Activated CD4-positive, alpha-beta T cell treated with anti-CD3 and anti-CD28 coated beads, Interleukin-2, Interleukin-4, amounts not matched to agents 100 ng/mL and 50 ng/mL, durations not matched to agents 16 hours and 8 hours (primary cell): ENCODE results near the gene CEP350.
"Not testable (repeated sequence)": the region's sequence is repeated elsewhere in the genome, so short reads cannot be mapped to it uniquely, and the experiment has no call there.

Experiments used
- DNase-seq: peaks from one replicate; pipeline ENCODE4 v3.0.0-alpha.2; 2020; ENCODE audit warnings: low spot score

CEP350 gene

GRCh38 chr1:179990847-179991246 lies 36.2 kb downstream of the CEP350 start:
- no peak for DNase-seq

DNA sequence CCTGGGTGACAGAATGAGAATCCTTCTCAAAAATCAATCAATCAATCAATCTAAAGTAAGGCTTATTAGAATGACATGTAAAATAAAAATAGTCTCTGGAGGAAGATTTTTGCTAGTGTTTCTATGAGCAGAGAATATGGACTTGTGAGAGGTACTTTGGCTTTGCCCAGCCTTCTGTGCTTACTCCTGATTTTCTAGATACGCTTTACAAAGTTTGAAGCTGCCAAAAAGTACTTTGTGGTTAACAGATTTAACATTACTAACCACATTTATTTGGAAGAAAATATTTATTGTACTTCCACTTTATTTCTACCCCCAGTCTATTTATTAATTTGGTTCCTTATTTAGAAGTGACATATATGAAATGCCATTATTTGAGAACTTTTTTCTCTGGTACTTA lies 41.0 kb downstream of the CEP350 start:
- DNase-seq, result no peak

- peak; percentile 3 for DNase-seq
Observed at GRCh38 chr1:179996099-179996498, 41.5 kb downstream of the CEP350 start.

DNA sequence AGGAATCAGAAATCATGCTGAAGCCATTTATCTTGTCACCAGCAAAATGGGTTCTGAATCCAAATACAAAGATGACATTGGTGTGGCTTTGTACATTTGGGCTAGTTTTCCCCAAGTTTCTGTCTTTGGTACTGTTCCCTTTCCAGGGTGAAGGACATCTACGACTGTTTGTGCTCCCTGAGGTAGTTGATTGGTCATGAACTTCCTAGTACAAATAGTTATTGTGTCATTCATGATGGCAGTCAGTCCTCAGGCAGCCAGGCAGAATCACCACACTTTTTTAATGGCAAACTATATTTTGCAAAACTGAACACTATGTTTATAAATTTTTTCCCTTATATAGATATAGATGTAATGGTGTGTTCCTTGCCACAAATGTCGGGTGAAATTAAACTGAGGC lies 46.0 kb downstream of the CEP350 start:
- no peak for DNase-seq

- DNase-seq, result no peak
Observed at GRCh38 chr1:180002437-180002836, 47.8 kb downstream of the CEP350 start.

DNA sequence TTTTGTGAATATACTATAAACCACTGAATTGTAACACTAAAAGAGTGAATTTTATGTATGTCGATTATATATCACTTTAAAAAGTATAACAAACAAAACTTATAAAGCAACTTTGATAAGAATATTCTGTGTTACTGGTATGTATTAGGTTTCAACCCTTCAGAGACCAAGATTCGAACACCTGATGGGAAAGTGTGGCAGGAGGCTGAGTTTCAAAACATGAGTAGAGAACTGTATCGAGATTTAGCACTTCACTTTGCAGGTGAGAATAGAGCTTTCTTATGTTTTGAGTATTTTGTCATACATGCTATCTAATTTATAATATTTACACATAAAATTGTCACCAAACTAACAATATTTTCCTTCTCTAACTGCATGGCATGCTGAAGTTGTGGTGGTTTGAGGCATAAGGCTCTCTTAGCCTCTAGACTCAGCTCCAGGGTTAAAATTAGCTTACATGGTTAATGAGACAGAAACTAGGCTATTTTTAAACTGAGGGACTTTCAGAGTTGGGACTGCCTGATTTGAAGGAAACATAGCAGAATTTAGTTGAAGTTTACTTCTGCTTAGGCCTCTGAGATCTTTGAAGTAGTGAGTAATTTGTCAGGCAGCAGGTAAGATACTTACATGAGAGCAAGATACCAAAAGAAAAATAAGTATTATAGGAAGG lies 48.6 kb downstream of the CEP350 start:
- DNase-seq, result no peak

DNA sequence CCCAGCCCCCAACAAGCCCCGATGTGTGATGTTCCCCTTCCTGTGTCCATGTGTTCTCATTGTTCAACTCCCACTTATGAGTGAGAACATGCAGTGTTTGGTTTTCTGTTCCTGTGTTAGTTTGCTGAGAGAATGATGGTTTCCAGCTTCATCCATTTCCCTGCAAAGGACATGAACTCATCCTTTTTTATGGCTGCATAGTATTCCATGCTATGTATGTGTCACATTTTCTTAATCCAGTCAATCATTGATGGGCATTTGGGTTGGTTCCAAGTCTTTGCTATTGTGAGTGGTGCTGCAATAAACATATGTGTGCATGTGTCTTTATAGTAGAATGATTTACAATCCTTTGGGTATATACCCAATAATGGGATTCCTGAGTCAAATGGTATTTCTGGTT lies 52.2 kb downstream of the CEP350 start:
- DNase-seq, result not testable (repeated sequence)

- no peak for DNase-seq
Observed at GRCh38 chr1:180020017-180020416, 65.4 kb downstream of the CEP350 start.

GRCh38 chr1:180026556-180026955 lies 71.9 kb downstream of the CEP350 start:
- no peak for DNase-seq

DNA sequence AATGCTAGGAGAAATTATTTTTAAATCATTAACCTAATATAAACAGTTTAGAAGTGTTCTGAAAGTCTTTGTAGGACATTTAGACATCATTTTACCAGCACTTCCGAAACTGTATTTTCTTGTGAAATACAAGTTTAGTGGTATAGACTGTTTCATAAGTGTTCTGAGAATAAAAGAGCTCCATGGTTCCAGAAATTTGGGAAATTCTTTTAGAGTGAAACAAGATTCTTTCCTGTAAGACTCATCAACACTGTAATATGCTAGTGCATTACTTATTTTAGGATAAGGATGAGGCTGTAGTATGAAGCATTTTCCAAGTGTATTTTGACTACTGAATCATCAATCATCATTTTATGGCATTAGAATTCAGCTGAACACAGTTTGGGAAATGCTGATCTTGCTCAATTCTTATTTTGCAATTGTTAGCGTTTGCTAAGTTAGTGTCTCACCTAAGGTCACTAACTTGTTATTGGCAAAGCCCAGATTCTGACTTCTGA lies 73.4 kb downstream of the CEP350 start:
- DNase-seq, result no peak

DNA sequence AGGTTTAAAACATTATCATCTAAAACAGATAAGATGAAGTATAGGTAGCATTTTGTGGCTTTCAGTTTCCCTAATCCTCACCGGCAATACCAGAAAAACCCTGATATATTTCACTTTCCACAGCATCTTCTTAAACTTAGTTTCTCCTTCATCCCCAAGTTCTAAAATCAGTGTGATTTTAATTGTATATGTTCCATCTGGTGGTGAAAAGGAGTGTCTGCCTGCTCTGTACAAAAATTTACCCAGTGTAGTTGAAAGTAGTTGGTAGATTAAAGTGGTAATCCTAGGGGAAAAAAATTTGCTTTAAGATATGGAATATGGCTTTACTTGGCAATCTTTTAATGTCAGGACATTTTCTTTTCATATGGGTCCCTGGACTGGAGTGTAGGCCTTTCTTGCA lies 74.3 kb downstream of the CEP350 start:
- no peak for DNase-seq

DNA sequence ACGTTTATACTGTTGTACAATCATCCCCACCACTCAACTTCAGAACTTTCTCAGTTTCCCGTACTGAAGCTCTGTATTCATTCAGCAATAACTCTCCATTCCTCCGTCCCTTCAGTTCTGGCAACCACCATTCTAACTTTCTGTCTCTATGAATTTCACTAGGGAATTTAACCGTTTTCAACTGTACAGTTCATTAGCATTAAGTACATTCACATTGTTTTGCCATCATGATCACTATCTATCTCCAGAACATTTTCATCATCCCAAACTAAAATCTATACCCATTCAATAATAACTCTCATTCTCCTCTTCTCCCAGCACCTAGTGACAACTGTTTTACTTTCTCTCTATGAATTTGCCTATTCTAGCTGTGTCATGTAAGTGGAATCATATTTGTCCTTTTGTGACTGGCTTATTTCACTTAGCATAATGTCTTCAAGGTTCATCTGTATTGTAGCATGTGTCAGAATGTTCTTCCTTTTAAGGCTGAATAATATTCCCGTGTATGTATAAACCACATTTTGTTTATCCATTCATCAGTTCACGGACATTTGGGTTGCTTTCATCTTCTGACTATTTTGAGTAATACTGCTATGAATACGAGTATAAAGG lies 75.0 kb downstream of the CEP350 start:
- peak; percentile 3 for DNase-seq

DNA sequence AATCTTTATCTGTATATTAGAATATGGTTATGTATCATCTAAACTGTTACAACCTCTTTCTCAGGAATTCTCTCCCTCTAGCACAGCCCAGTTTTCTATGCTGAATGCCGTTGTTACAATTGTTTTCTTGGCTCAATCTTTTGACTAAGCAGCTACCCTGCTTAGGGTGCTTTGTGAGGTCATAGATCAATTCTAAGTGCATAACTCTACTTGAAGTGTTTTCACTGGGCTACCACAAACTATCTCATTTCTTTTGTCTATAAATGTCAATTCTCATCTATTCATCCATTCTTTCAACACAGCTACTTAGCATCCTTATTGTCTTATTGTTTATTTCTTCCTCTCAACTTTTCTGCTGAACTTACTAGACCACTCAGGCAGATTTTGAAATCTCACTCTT lies 77.1 kb downstream of the CEP350 start:
- DNase-seq, result no peak

GRCh38 chr1:180033390-180033789 lies 78.8 kb downstream of the CEP350 start:
- no peak for DNase-seq

GRCh38 chr1:180040034-180040433 lies 85.4 kb downstream of the CEP350 start:
- DNase-seq, result no peak

DNA sequence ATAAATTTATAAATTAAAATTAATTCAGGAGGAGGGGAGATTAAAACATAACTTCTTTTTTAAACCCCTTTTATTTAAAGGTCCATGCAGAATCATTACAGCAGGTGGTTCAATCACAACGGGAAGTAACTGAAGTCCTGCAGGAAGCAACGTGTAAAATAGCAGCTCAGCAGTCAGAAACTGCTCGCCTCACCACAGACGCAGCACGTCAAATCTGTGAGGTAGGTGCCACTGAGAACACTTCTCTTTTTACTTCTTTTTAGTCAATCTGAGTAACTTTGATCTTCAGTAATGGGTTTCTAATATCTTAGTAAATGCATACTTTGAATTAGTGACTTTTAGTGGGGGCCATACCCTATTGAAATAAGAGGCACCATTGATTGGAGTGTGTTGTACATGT lies 87.0 kb downstream of the CEP350 start:
- DNase-seq, result no peak

- no peak for DNase-seq
Observed at GRCh38 chr1:180042988-180043622, 88.5 kb downstream of the CEP350 start.

GRCh38 chr1:180043785-180044184 lies 89.2 kb downstream of the CEP350 start:
- no peak for DNase-seq

- no peak for DNase-seq
Observed at GRCh38 chr1:180046674-180047073, 92.1 kb downstream of the CEP350 start.

DNA sequence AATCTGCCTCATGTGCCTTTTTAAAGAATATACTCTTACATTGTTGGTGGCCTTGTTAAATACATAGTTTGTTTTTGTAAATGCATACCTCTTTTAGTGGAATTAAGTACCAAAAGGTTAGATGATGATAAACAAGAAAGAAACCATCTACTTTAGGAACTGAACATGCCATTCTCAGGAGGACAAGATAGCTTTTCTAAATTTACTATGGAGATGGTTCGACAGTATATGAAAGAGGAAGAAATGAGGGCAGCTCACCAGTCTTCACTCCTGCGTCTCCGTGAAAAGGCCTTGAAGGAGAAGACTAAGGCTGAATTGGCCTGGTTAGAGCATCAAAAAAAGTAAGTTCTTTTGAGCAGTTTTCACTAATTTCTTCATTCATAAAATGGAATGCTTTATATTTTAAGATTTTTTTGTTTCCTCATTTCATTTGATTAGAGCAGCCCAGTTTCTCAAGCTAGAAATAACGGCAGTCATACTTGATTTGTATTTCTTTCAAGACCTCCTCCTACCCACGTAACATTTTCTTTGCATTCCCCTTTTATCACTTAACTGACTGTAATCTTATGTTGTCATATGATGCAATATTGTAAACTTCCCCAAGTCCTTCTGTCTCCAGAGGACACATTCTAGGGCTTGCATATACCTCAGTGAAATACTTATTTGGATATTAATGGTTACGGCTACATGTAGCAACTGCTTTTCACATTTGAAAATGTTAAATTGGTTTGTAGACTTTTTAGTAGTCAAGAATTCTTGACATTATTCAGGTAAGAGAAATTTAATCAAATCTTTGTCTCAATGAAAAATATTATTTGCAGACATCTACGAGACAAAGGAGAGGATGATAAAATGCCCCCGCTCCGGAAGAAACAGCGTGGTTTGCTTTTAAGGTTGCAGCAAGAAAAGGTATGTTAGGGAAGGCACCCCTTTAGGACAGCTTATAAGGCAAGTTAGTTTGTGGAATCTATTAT lies 99.3 kb downstream of the CEP350 start:
- DNase-seq, result no peak

- no peak for DNase-seq
Observed at GRCh38 chr1:180057883-180058396, 103.3 kb downstream of the CEP350 start.

- no peak for DNase-seq
Observed at GRCh38 chr1:180061019-180061418, 106.4 kb downstream of the CEP350 start.
